SH-SY5Y (cell line): ENCODE data around the gene FGFR3.

ENCODE experiments used
- GATA2 ChIP-seq: IDR thresholded peaks from 2 replicates; pipeline ENCODE4 v1.6.1; 2011; ENCODE audit warnings: mild to moderate bottlenecking, low read depth, low read length
- GATA3 ChIP-seq: IDR thresholded peaks from 2 replicates; pipeline ENCODE4 v1.6.1; 2011; ENCODE audit warnings: low read depth, mild to moderate bottlenecking, low read length, moderate library complexity

DNA sequence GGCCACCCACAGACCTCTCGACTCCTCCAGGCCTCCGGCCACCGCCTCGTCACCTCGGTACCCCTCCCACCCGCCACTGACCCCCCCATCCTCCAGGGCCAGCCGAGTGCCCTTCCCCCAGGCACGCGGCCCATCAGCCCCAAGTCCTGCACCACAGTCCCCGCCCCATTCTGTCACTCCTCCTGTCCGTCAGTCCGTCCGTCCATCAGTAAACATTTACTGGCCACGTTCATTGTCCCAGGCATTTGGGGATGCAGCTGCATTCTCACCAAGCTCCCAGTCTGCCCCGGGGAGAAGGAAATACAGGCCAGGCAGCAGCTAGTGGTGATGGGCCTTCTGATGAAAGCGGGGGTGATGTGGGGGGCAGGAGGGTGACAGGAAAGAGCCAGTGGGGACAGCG, 35.3 kb upstream of the FGFR3 start:
- TF ChIP-seq GATA2: no peak
- TF ChIP-seq GATA3: no peak
